H54 (cell line): ENCODE measurements around the gene ARHGEF11.

ENCODE experiments used
- DNase-seq: peaks from one replicate; pipeline ENCODE4 v3.0.0; 2011; ENCODE audit warnings: low spot score, mixed read lengths; ENCODE audit not compliant: insufficient read length
- FAIRE-seq: peaks from 3 replicates; lab custom pipeline; 2011; peaks lifted over from hg19 to GRCh38; lab: Jason Lieb, UNC
- POLR2A ChIP-seq: IDR thresholded peaks from 2 replicates; pipeline ENCODE4 v1.6.1; 2011; ENCODE audit warnings: low read depth, mild to moderate bottlenecking, low read length

The ARHGEF11 gene

GRCh38 chr1:156885314-156885713, 160.2 kb downstream of the ARHGEF11 start:
- DNase-seq (no peak), FAIRE-seq (no peak)
- TF ChIP-seq POLR2A: no peak
